GM12873 (cell line): ENCODE data around the gene MRPL36.

Source experiments
- TF ChIP-seq, protein P1 (sequence below): IDR thresholded peaks from 2 replicates; pipeline ENCODE4 v1.5.1; 2012; ENCODE audit warnings: low read depth, mild to moderate bottlenecking, moderate library complexity, low read length, control low read depth; ENCODE audit not compliant: insufficient read depth; ENCODE audit errors: missing control alignments

Gene MRPL36

DNA sequence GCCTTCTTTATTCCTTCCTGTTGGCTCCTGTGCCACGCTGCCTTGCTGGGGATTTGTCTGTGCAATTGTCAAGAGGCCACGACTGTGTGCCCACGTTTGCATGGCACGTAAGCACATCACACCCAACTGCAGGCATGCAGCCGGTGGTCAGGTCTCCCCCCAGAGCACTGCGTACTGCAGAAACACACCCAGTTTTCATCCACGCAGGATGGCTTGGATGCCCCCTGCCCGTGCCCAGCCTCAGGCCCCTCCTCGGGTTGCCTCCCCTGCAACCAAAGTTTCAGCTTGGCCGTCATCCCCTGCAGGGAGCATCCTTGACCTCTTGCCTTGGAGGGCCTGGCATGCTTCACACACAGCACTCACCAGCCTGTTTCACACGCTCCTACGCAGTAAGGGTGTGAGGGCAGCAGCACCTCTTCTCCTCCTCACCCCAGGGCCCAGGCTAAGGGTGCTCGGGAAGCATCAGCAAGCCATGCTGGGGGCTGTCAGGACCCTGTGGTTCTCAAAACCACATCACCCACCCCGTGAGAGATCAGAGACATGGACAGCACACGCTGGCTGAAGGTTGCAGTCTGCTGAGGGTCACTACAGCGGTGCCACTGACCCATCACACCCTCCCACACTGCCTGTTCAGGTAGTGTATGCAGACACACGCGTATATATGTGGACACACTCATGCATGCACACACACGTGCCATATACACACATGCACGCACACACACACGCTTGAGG is 3.1 kb downstream of the MRPL36 start:
- TF ChIP-seq, protein P1, sequence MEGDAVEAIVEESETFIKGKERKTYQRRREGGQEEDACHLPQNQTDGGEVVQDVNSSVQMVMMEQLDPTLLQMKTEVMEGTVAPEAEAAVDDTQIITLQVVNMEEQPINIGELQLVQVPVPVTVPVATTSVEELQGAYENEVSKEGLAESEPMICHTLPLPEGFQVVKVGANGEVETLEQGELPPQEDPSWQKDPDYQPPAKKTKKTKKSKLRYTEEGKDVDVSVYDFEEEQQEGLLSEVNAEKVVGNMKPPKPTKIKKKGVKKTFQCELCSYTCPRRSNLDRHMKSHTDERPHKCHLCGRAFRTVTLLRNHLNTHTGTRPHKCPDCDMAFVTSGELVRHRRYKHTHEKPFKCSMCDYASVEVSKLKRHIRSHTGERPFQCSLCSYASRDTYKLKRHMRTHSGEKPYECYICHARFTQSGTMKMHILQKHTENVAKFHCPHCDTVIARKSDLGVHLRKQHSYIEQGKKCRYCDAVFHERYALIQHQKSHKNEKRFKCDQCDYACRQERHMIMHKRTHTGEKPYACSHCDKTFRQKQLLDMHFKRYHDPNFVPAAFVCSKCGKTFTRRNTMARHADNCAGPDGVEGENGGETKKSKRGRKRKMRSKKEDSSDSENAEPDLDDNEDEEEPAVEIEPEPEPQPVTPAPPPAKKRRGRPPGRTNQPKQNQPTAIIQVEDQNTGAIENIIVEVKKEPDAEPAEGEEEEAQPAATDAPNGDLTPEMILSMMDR = no peak

DNA sequence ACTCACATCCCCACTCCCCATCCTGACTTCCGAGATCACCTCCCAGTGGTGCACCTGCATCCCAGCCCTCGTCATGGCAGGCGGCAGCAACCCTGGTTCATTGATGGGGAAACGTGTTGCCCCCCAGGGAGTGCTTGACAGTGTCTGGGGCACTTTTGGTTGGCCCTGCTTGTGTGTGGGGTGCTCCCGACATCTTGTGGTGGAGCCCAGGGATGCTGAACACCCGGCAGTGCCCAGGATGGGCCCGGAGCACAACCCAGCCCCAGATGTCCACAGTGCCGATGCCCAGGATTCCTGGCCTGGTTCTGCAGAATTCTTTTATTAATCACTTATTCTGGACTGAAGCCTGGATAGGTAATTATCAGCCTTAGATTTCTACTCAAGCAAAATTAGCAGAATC is 3.7 kb downstream of the MRPL36 start:
- TF ChIP-seq, protein P1 = no peak

DNA sequence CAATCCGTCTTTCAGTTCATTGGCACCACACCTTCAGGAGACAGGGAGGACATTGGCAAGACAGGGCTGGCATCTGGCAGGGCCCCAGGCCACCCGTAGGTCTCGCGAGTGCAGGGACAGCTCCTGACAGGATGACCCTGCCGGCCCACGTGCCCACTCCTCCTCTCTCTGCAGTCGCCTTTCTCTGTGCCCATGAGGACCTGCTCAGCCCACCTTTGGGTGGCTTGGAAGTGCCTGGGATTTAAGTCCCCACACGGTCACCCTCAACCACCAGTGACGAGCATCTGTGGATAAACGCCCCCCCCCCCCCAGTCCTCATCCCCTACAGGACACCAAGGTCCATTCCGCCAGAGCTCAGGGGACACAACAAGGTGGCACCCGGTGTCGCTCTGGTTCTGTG is 4.1 kb downstream of the MRPL36 start:
- TF ChIP-seq, protein P1 = no peak

DNA sequence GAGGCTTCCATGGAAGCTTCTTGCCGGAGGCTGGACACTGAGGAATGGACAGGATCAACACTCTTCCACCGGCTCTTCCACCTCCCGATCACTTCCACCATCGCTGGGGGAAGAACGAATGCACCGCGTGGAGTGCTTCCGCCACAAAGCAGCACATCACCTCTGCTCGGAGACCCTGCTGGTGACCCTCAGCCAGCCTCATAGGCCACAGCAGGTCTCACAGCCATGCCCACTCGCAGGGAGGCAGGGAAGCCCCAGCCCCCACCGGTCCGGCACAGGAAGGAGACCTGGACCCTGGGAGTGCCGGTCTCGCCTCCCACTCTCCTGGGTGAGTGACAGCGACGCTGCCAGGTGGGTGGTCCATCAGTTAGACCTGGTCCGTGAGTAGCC is 4.7 kb downstream of the MRPL36 start:
- TF ChIP-seq, protein P1 = no peak

DNA sequence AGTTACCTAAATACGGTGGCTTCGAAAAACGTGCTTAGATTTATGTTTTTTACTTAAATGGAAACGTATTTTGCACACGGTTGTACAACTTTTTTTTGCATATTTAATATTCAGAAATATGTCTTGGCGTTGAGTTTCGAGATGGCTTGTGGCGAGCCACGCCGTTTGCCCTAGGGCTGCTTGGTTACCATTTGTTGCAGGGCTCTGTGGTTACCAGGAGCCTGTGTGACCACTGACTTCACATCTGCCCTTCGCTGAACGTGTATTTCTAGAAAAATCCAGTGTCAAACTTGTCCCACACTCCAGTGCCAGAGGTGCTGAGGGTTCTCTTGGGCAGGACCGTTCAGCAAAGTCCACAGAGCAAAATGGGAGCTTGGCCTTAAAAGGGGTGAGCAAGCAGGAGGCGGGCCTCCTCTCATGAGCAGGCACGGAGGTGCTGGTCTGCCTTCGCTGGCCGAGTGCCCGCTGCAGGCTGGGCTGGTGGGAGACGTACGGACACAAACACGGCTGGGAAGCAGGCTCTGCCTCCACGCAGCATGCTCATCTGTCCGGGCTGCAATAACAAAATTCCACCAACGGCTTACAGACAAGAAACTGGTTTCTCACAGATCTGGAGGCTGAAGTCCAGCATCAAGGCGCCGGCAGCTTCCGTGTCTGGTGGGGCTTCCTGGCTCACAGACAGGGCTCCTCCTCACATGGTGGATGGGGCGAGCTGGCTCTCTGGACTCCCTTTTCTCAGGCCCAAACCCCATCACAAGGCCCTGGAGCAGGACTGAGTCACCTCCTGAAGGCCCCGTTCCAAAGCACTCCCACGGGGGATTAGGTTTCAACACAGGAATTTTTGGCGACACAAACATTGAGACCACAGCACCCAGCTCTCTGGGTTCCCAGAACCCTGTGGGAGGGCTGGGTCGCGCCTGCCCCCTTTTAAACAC is 5.4 kb downstream of the MRPL36 start:
- TF ChIP-seq, protein P1 = no peak

DNA sequence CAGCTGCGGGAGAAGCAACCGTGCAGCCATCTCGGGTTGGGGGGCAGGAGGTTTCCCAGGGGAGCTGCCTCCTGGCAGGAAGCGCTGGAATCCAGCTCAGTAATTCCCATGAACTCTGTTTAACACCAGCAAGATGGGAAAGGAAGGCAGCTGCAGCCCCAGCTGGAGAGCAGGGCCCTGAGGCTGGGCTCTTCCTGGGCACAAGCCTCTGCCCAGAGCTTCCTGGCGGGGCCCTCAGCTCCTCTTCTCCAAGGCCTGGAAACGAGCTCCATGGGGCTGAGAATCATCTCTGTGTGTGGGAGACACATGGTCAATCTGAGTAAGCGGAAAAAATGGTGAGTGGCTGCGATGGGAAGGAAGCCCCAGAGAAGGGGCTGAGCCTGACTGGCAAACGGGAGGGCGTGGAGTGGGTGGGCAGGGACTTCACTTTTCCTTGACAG is 6.3 kb downstream of the MRPL36 start:
- TF ChIP-seq, protein P1 = no peak

DNA sequence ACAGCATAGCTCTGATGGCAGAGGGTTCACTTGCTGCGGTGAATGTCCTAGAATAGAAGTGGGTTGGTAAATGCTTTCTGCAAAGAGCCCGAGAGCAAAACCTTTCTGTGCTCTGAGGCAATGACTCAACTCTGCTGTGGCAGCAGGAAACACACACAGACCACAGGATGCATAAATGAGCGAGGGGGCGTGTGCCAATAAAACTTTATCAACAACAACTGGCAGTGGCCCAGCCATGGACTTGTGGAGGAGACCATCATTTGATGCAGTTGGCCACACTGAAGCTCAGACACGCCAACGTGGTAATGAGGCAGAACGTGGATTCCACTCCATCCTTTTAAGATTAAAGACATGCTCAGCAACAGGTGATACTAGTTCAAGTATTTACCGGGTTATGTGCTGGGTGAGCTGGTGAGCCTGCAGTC is 6.8 kb downstream of the MRPL36 start:
- TF ChIP-seq, protein P1 = no peak
